ENCODE measurements around the gene PYDC1. TPM values are rescaled to one million over a fixed set of nuclear protein-coding genes. Genes with fewer than 3 reads are reported as not detected.

PYDC1 gene
- total and polyA plus RNA-seq, 2 experiments from 2014 or later, result 1.8 TPM; not detected in 1

- TF ChIP-seq ZNF462 (CRISPR knock-in tag; IDR thresholded peaks at IDR 0.05), result no peak
- no peak for TF ChIP-seq ETS1 (IDR thresholded peaks at IDR 0.05)
Measured at GRCh38 chr16:31253642-31254045, 36.7 kb upstream of the PYDC1 start (continued).

- H4K20me1 ChIP-seq (replicated peaks; ENCODE audit: insufficient read depth), result no peaks in the 10 kb centered on the region
- H3K27ac Mint-ChIP-seq, result no peak overlapping the region
- no peaks in the 10 kb centered on the region; the same call in 2 of the 3 replicates for H3K9me3 Mint-ChIP-seq
- peaks cover 6% of the 10 kb centered on the region for H3K4me1 ChIP-seq (ENCODE audit: insufficient read depth)
- H3K27me3 ChIP-seq (ENCODE audit: insufficient read depth), result no peaks in the 10 kb centered on the region
- H2AFZ ChIP-seq, result no peak overlapping the region
- H3K36me3 ChIP-seq (ENCODE audit: insufficient read depth), result no peaks in the 10 kb centered on the region
- H3K4me1 Mint-ChIP-seq, result peaks cover 7% of the 10 kb centered on the region; the same call in 2 of the 3 replicates
- no peaks in the 10 kb centered on the region for H3K36me3 Mint-ChIP-seq (ENCODE audit: low read depth)
- H3K4me3 Mint-ChIP-seq, result no peak overlapping the region
- no peak for TF ChIP-seq ZNF331 (CRISPR knock-in tag; IDR thresholded peaks at IDR 0.05; ENCODE audit: low read depth)
- no peak for TF ChIP-seq REST (IDR thresholded peaks at IDR 0.05; ENCODE audit: unreplicated experiment)
- no peak for TF ChIP-seq JUNB (IDR thresholded peaks at IDR 0.05; ENCODE audit: unreplicated experiment)
- TF ChIP-seq CREB1 (CRISPR knock-in tag; IDR thresholded peaks at IDR 0.05; ENCODE audit: low read depth), result no peak
- no peak for TF ChIP-seq NANOG (IDR thresholded peaks at IDR 0.05; ENCODE audit: borderline replicate concordance)
- no peak for TF ChIP-seq EZH2phosphoT487 (IDR thresholded peaks at IDR 0.05; ENCODE audit: unreplicated experiment)
- H3K27ac ChIP-seq (ENCODE audit: low read depth), result no peak overlapping the region
- DNase-seq (ENCODE audit: low spot score) (no peak), ATAC-seq (no peak)
- no peaks in the 10 kb centered on the region; the same call in 1 of the 2 replicates for H3F3A ChIP-seq (replicated peaks; ENCODE audit: low read depth)
- H3K4me3 ChIP-seq, result no peak overlapping the region
- H3K79me2 ChIP-seq (replicated peaks; ENCODE audit: insufficient read depth), result no peaks in the 10 kb centered on the region
- no peak overlapping the region for H3K4me2 ChIP-seq
- peaks cover 9% of the 10 kb centered on the region for H3K27me3 Mint-ChIP-seq (ENCODE audit: insufficient read depth, low read depth, poor library complexity)
- H3K9me2 ChIP-seq (ENCODE audit: insufficient read depth), result no peaks in the 10 kb centered on the region
Measured at GRCh38 chr16:31251435-31251834, 34.5 kb upstream of the PYDC1 start.
